ENCODE data around the gene MICAL3. TPM values are rescaled to one million over a fixed set of nuclear protein-coding genes. Genes with fewer than 3 reads are reported as not detected.

The MICAL3 gene
- polyA plus RNA-seq, 1 donor from 2014 or later = 28.1 TPM

GRCh38 chr22:17742527-17742902 lies 281.8 kb downstream of the MICAL3 start:
- no peaks in the 10 kb centered on the region for H3K79me2 ChIP-seq (replicated peaks; ENCODE audit: insufficient read depth, low read length)
- H3K27me3 ChIP-seq (ENCODE audit: insufficient read depth, low read depth, low read length) = no peaks in the 10 kb centered on the region
- H3K9me2 ChIP-seq (ENCODE audit: insufficient read depth, low read length) = no peaks in the 10 kb centered on the region
- H3K9ac ChIP-seq (ENCODE audit: low read length) = no peak overlapping the region
- H3K36me3 ChIP-seq (ENCODE audit: insufficient read depth, low read length) = no peaks in the 10 kb centered on the region
- no peaks in the 10 kb centered on the region for H3K9me3 ChIP-seq (ENCODE audit: low read length)
- H3K4me3 ChIP-seq (ENCODE audit: low read length) = no peak overlapping the region
- no peak overlapping the region for H3K27ac ChIP-seq (ENCODE audit: low read length)
- no peaks in the 10 kb centered on the region for H3F3A ChIP-seq (ENCODE audit: insufficient read depth, low read length, poor library complexity, severe bottlenecking)
- TF ChIP-seq CTCF (IDR thresholded peaks at IDR 0.05; ENCODE audit: poor library complexity, severe bottlenecking) (peak; percentile 78), EP300 (conservative IDR thresholded peaks at IDR 0.05; ENCODE audit: poor library complexity, severe bottlenecking) (no peak), RAD21 (conservative IDR thresholded peaks at IDR 0.05) (peak; percentile 80), SMC3 (conservative IDR thresholded peaks at IDR 0.05; ENCODE audit: poor library complexity) (peak; percentile 83)
- H4K20me1 ChIP-seq (ENCODE audit: insufficient read depth) = no peaks in the 10 kb centered on the region
- no peak overlapping the region for H2AFZ ChIP-seq (ENCODE audit: low read depth, low read length)
- H3K4me2 ChIP-seq (ENCODE audit: low read length) = no peak overlapping the region

GRCh38 chr22:17741866-17742526 lies 282.4 kb downstream of the MICAL3 start:
- H3K9me2 ChIP-seq (ENCODE audit: insufficient read depth, low read length) = no peaks in the 10 kb centered on the region
- no peaks in the 10 kb centered on the region for H3F3A ChIP-seq (ENCODE audit: insufficient read depth, low read length, poor library complexity, severe bottlenecking)
- no peaks in the 10 kb centered on the region for H3K9me3 ChIP-seq (ENCODE audit: low read length)
- H3K27ac ChIP-seq (ENCODE audit: low read length) = no peak overlapping the region
- no peak overlapping the region for H3K4me2 ChIP-seq (ENCODE audit: low read length)
- no peak overlapping the region for H2AFZ ChIP-seq (ENCODE audit: low read depth, low read length)
- TF ChIP-seq RAD21 (conservative IDR thresholded peaks at IDR 0.05) (no peak), EP300 (conservative IDR thresholded peaks at IDR 0.05; ENCODE audit: poor library complexity, severe bottlenecking) (no peak), POLR2AphosphoS5 (IDR thresholded peaks at IDR 0.05) (no peak), REST (IDR thresholded peaks at IDR 0.05; ENCODE audit: borderline replicate concordance) (no peak), EZH2 (IDR thresholded peaks at IDR 0.05; ENCODE audit: borderline replicate concordance, insufficient read depth, low read length, poor library complexity, severe bottlenecking) (no peak), CTCF (IDR thresholded peaks at IDR 0.05; ENCODE audit: poor library complexity, severe bottlenecking) (no peak), MXI1 (conservative IDR thresholded peaks at IDR 0.05; ENCODE audit: poor library complexity, severe bottlenecking) (no peak), SMC3 (conservative IDR thresholded peaks at IDR 0.05; ENCODE audit: poor library complexity) (no peak), TAF1 (IDR thresholded peaks at IDR 0.05; ENCODE audit: low read depth) (no peak)
- no peak overlapping the region for H3K4me3 ChIP-seq (ENCODE audit: low read length)
- no peaks in the 10 kb centered on the region for H3K27me3 ChIP-seq (ENCODE audit: insufficient read depth, low read depth, low read length)
- H3K9ac ChIP-seq (ENCODE audit: low read length) = no peak overlapping the region
- no peaks in the 10 kb centered on the region for H3K36me3 ChIP-seq (ENCODE audit: insufficient read depth, low read length)
- H3K79me2 ChIP-seq (replicated peaks; ENCODE audit: insufficient read depth, low read length) = no peaks in the 10 kb centered on the region
- no peaks in the 10 kb centered on the region for H4K20me1 ChIP-seq (ENCODE audit: insufficient read depth)

Measured in neural cell (in vitro differentiated cells).